HG03565 (cell line): ENCODE results near the gene CES5A.
"Not testable (repeated sequence)": the region's sequence is repeated elsewhere in the genome, so short reads cannot be mapped to it uniquely, and the experiment has no call there.

ENCODE experiments used
- ATAC-seq: cut with Tn5 transposase; IDR thresholded peaks from one replicate; pipeline ENCODE4 v1.9.1; 2021; ENCODE audit warnings: mild to moderate bottlenecking, moderate library complexity; ENCODE audit not compliant: unreplicated experiment

The CES5A gene, protein sequence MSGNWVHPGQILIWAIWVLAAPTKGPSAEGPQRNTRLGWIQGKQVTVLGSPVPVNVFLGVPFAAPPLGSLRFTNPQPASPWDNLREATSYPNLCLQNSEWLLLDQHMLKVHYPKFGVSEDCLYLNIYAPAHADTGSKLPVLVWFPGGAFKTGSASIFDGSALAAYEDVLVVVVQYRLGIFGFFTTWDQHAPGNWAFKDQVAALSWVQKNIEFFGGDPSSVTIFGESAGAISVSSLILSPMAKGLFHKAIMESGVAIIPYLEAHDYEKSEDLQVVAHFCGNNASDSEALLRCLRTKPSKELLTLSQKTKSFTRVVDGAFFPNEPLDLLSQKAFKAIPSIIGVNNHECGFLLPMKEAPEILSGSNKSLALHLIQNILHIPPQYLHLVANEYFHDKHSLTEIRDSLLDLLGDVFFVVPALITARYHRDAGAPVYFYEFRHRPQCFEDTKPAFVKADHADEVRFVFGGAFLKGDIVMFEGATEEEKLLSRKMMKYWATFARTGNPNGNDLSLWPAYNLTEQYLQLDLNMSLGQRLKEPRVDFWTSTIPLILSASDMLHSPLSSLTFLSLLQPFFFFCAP

DNA sequence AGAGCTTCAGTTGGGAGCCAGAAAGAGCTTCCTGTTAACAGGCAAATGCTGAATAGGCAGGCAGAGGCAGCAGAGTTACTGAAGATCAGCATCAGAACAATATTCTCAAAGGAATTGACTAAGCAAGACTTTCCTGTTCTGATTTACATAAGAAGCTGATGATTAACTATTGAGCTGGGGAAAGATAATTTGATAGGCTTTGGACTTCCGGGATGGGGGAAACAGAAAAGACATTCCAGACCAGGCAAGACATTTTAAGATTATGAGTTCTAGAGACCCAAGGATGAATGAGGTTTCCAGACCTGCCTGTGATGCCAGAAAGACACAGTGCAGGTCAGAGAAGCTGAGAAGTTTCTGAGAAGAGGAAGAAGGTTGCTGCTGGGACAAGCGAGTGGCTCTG lies at the start of gene CES5A:
Gene CES5A (minus strand): TSS at position 101 of the 400 bp plus-strand sequence. CDS start 152 bp downstream, outside the sequence.
- no peak for ATAC-seq

DNA sequence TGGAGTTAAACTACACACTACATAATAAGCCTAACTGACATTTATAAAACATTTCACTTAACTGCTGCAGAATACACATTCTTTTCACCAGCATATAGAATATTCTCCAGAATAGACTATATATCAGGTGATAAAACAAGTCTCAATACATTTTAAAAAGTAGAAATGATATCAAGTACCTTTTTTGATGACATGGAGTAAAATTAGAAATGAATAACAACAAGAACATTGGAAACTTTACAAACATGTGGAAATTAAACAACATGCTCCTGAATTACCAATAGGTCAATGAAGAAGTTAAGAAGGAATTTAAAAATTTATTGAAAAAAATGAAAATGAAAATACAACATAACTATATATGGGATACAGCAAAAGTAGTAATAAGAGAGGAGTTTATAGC lies 47.5 kb upstream of the CES5A start:
- no peak for ATAC-seq

DNA sequence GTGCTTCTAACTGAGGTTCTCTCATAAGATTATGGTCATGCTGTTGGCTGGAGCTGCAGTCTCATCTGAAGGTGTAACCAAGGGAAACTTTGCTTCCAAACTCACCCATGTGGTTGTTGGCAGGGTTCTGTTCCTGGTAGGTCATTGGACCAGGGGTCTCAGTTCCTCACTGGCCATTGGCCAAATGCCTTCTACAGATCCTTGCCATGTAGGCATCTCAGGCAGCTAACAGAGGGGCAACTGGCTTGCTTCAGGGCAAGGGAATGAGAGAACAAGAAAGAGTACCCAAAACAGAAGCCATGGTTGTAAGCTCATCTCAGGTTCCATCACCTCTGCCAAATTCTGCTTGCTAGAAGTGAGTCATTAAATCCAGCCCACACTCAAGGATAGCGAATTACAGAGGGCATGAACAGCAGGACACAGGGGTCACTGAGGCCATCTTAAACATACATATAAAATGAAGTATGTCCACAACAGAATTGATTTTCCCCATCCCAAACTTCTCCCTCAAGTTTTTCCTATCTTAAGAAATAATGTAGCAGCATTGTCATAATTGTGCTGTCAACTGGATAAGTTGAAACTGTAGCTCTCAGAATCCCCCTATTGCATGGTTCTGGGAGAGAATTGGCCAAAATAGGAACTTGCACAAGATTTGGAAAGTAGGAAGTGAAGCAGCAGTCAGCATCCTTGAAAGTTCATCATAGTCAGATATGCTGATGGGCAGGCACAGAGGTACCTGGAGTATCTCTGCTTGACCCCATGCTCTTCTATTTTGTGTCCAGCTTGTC lies 42.4 kb upstream of the CES5A start:
- no peak for ATAC-seq

DNA sequence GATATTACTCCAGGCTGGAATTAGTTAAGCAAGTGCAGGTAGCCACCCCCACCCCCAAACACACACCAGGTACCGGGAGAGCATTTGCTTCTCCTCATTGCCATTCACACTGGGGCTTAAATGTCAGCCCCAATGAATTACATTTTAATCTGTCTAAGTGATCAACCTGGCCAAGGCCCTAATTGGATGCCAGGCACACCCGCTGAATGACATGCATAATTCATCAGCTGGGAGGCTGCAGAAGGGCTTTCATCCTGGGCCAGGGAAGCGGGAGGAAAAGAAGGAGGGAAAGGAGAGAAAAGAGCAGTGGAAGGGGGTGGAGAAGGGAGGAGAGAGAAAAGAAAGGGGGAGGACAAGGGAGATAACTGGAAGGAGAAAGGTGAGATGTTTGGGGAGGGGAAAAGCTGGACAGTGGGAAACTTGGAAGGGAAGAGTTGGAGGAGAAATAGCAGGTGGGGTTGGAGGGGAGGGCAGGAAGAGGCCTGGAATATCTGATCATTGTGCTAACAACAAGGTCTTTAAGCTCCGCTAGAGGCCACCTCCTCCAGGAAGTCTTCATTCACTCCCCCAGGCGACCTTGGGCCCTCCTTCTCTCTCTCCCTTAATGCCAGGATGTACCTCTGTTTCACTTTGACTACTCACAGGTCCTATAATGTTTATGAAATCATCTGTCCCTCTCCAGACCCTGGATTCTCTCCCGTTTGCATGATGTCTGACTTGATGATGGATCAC lies 40.1 kb upstream of the CES5A start:
- no peak for ATAC-seq

DNA sequence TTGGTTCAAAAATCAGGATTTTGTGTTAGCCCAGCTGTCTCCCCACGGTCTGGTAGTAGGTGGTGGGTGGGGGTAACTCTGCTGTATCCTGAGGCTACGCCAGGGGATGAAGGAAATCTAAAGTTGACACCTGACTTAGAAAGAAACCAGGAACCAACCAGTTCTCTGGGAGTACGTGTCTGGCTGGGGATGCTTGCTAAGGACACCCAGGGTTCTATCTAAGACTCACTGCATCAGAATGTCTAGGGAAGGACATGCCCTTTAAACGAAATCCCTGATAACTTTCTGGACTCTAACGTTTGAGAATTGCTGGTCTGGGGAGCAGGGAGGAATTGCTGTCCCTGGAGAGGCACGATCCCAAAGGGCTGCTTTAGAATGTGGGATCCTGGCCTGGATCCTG lies 39.2 kb upstream of the CES5A start:
- ATAC-seq, result no peak

DNA sequence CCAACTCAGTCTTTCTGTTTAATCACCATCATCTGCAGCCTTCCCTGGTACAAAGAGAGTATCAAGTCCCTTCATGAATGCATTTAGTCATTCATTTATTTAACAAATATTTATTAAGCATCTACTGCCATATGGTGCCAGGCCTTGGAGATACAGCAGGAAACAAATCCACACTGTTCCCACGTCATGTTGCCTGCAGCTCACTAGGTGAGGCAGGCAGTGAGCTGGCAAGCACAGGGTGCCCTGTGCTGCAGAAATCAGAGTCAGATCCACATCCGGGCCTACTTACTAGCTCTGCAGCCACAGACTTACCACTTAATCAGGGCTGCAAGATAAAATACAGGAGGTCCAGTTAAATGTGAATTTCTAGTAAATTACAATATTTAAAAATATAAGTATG lies 38.5 kb upstream of the CES5A start:
- no peak for ATAC-seq

DNA sequence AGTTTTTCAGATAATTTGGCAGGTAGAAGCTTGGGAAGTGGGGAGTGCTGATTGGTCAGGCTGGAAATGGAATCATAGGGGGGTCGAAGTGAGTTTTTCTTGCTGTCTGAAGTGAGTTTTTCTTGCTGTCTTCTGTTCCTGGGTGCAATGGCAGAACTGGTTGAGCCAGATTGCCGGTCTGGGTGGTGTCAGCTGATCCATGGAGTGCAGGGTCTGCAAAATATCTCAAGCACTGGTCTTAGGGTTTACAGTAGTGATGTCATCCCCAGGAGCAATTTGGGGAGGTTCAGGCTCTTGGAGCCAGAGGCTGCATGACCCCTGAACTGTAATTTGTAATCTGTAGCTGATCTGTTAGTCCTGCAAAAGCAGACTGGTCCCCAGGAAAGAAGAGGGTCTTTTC lies 37.9 kb upstream of the CES5A start:
- ATAC-seq, result not testable (repeated sequence)

DNA sequence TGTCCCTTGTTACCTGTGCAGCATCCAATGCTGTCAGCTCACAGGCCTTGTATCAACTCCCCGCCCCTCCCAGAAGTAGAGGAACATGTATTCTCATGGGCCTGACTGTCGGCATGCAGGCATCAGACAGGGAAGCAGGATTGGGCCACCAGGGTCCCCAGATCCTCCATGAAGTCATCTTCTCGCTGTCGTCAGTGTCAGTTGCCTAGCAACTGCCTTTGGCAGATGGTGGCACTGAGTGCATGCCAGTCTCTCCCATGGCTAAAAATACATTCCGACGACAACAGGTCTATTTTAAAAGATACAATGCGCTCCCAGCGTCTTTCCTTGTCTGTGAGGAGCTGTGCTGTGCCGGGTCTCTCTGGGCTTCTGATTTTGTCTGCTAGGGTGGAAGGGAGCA lies 36.8 kb upstream of the CES5A start:
- ATAC-seq, result no peak

DNA sequence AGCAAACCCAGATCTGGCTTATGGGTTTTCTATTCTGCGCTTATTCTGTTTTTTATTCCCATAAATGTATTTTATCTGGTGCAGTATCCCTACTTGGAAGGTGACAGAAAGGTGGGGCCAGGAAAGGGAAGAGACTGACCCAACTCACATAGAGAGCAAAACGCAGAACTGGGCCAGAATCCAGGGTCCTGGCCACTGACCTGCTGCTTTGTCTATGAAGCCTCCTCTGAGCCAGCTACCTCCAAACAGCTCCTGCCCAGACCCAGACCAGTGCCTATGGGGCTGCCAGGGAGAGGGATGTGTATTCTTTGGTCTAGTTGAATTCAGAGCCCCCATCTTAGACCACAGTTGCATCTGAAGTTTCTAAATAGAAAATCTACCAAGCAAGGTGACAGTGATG lies 36.4 kb upstream of the CES5A start:
- no peak for ATAC-seq

DNA sequence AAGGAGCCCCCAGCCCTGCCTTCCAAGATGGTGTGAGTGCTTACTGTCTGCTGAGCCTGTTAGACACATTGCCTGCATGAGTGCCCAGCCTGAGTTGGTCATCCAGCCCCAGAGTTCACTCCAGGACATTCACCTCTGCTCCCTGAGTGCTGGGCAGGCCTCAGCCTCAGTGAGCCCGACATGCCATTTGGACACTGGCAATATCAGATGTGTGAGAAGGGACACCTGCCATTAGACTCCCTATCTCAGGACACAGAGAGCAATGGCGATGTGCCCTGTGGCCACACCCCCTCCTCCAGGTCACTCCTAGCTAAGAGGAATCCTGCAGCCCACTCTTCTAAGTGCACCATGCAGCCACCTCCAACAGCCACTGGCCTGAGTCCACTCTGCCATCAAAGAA lies 34.7 kb upstream of the CES5A start:
- no peak for ATAC-seq

DNA sequence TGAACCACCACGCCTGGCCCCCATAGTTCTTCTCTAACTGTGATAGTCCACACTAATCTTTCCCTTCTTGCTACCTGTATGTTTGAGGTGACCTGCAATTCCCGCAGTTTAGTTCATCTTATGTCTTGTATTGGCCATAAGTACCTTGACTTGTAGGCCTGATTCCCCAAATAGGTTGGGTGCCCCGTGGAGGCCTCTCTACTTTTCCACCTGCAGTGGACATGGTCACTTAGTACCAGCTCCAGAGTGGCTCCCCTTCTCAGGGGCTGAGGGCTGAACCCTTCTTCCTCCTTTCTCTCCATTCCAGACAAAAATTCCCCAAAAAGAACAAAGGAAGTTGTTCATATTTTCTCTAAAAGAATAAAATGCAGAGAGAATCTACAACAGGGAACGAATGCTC lies 33.5 kb upstream of the CES5A start:
- ATAC-seq, result no peak

DNA sequence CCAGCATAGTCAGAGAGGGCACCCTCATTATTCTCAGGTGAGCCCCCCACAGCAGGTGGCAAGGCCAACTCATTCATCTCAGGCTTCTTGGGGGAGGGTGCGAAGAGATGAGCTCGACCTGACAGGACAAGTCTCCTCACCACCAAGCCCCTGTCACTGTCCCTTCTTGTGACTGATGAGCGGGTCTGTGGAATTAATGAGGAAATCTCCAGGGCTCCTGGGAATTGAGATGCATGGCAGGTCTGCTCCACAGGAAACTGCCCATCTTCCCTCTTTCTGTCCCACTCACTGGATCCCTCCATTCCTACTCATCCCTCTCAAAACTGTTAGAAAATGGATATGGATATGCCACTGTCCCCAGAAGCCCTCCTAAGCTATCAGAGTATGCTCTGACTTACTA lies 32.5 kb upstream of the CES5A start:
- no peak for ATAC-seq

DNA sequence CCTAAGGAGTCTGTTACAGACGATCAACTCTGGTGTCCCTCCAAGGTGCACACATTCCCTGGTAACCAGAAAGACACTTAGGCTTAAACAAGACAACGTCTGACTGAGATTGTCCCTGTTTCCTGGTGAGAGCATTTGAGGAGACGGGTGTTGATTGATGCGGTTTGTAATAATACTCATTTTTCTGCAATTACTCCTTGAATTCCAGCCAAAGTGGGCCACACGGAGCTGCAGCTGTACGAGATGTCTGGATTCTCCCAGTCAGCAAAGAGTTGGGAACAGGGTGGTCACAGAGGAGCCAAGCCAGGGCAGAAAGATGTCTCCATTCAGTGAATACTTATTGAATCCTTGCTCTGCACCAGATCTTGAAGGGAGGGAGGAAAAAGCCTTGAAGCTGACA lies 30.9 kb upstream of the CES5A start:
- no peak for ATAC-seq

DNA sequence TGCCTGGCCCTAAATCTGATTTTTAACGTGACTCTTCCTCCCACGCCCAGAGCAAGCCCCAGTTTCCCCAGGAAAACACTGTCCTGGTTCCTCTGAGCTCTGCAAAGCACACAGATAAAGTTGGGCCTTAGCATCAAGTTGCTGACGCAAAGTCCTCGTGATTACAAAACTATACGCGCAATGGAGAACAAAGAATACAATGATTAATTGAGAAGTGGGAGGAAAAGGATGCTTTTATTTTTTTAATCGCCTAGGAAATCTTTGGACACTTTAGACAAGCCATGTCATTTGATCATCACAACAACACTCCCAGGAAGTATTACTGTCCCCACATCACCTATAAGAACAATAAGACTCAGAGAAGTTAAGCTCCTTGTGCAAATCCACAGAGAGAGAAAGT lies 30.5 kb upstream of the CES5A start:
- ATAC-seq, result no peak

DNA sequence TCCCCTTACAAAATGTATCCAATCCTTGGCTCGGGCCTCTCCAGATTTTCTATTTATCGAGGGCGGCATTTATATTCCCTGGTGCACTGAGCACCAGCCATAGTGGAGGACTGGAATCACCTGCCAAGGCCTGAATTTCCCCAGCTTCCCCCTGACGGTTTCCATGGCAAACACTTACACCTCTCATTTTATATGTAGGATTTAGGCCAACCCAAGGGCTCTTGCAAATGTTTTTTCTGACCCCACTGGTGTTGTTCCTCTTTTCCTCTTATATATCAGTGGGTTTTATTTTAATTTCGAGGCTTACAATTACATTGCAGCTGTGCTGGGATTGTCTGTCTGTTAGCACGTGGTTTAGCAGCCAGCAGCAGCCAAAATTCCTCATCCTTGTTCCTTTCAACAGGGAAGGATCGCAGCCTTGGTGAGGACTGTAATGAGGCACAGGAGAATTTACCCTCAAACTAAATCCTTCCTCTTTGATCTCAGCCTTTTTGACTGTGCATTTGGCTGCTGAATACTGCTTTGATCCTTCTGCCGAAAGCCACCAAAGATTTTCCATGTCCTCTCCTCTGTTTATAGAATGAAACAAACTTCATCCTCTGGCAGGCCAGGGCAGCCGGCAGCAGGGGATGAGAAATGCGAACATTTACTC lies 26.5 kb upstream of the CES5A start:
- no peak for ATAC-seq

DNA sequence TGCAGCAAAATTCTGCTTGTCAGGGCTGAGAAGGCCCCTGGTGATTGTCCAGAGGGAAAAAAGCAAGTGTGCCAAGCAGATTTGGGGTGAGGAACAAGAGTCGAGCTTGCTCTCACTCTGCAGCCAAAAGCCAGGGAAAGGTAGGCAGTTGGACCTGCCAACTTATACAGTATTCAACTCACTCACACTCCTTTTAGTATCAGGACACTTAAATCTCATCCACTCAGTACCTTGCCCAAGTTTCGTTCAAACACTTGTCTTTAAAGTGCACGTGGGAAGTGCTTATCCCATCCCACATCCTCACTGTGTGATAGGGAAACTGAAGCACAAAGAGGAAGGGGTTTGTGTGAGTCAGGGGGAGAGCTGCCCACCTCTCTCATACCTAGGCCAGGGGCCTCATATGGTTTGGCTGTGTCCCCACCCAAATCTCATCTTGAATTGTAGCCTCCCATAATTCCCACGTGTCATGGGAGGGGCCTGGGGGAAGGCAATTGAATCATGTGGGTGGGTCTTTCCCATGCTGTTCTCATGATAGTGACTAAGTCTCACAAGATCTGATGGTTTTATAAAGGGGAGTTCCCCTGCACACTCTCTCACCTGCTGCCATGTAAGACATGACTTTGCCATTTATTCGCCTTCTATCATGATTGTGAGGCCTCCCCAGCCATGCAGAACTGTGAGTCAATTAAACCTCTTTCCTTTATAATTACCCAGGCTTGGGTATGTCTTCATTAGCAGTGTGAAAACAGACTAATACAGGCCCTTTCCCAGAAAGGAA lies 25.6 kb upstream of the CES5A start:
- ATAC-seq, result no peak

DNA sequence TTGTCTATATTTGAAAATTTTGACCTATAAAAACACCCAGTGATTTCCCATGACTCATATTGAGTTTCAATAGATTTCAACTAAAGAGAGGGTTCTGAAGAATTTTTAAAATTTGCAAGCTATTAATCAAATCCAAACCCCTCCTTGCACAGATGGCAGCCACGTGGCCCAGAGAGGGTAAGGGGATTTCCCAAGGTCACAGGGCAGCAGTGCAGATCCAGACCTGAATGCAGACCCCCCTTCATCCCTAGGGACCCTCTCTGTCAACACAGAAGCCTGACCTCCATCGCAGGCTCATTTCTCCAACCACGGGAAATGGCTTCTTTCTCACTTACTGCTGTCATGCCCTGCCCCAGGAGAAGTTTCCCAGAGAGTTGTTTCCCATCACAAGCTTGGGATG lies 24.7 kb upstream of the CES5A start:
- ATAC-seq, result no peak

DNA sequence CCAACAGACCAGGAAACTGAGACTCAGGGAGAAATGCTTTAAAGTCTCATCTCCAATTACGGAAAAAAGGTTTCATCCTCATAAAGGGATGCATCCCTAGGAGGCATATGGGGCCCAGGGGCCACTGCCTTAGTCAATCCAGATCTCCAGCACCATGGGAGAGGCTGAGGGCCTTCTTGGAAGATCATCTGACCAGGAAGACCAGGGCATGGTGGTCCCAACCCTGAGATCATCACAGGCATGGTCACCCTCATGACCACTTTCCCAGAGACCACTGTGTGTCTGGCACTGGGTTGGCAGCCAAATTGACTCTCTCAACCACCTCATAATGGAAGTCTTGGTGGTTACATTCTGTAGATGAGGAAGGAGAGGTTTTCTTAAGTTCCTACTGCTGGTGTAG lies 23.4 kb upstream of the CES5A start:
- no peak for ATAC-seq

DNA sequence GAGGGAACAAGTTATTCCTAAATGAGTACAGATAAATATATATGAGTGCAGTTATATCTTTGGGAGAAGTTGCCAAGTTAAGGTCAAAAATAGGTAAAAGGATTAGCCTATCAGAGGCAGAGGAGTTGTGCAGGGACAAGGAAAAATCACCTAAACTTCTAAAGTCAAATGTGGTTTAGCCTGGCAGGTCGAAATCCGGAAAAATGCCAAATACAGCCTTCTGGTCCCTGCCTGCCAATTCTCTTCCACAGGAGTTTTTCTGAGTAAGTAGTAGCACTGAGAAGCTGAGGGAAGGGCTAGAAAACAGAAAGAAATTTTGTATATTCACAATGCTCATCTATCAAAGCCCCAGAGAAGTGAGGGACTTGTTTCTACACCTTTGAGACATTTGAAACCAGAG lies 17.6 kb upstream of the CES5A start:
- no peak for ATAC-seq

DNA sequence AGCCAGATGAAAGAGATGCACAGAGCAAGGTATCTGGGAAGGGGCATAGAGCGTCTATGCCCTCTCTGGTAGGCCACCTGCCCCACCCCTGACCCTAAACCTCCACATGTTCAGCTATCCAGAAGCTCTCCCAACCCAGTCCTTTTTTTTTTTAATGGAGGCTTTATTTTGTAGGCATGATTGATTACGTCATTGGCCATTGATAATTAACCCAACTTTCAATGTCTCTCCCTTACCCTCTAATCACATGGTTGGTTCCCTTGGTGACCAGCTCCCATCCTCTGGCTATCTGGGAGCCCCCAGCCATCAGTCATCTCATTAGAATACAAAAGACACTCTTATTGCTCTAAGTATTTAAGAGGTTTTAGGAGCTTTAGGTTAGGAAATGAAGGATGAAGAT lies 14.3 kb upstream of the CES5A start:
- ATAC-seq, result no peak
